PC-9 (cell line): ENCODE results near the gene PPP1CA. TPM values are rescaled to one million over a fixed set of nuclear protein-coding genes. Genes with fewer than 3 reads are reported as not detected.
A peak's percentile ranks its signal among the peaks of the same experiment; 100 is the strongest.

Experiments
- BruUV-seq: library from RNA; stranded (reverse); fragments of 400-500 nt; replicated peaks from 2 replicates; lab custom pipeline; 2021; lab: Mats Ljungman, UMichigan
- CTCF ChIA-PET: fragments of 300-600 bp; sonication (Branson Sonifier 250); formaldehyde crosslinking; loops from one replicate; lab custom pipeline; 2022; ENCODE audit warnings: antibody characterized with exemption; lab: Charles Lee
- POLR2A ChIA-PET: fragments of 300-600 bp; sonication (Branson Sonifier 250); formaldehyde crosslinking; loops from one replicate; lab custom pipeline; 2022; ENCODE audit warnings: antibody characterized with exemption; ENCODE audit not compliant: unreplicated experiment; lab: Charles Lee
- DNase-seq, 2 experiments: peaks; one replicate each; pipeline versions ENCODE4 v3.0.0 to v3.0.0-alpha.2; 2015 to 2022; ENCODE audit warnings: mixed read lengths in 1 of 2
- H2AFZ ChIP-seq: fragments of 200-600 bp; sonication (generic); 2 replicates; pipeline ENCODE4 v1.8.1; 2017; ENCODE audit warnings: antibody characterized with exemption
- H3F3A ChIP-seq: fragments of 200-600 bp; sonication (generic); 2 replicates; pipeline ENCODE4 v1.8.1; 2017; ENCODE audit warnings: antibody characterized with exemption, mild to moderate bottlenecking, low read depth; ENCODE audit not compliant: insufficient read depth
- H3K27ac ChIP-seq: fragments of 200-600 bp; sonication (generic); 2 replicates; pipeline ENCODE4 v1.6.1; 2016; ENCODE audit warnings: mixed run types
- H3K27me3 ChIP-seq: fragments of 200-600 bp; sonication (generic); 2 replicates; pipeline ENCODE4 v1.6.1; 2016; ENCODE audit warnings: low read depth, mixed run types; ENCODE audit not compliant: insufficient read depth
- H3K36me3 ChIP-seq: fragments of 200-600 bp; sonication (generic); 2 replicates; pipeline ENCODE4 v1.6.1; 2016; ENCODE audit warnings: low read depth, mixed run types
- H3K4me1 ChIP-seq: fragments of 200-600 bp; sonication (generic); replicated peaks from 2 replicates; pipeline ENCODE4 v1.6.1; 2016; ENCODE audit warnings: mixed run types; ENCODE audit not compliant: insufficient read depth
- H3K4me2 ChIP-seq: fragments of 200-600 bp; sonication (generic); 2 replicates; pipeline ENCODE4 v1.6.1; 2017; ENCODE audit warnings: mixed run types
- H3K4me3 ChIP-seq: fragments of 200-600 bp; sonication (generic); 2 replicates; pipeline ENCODE4 v1.6.1; 2016; ENCODE audit warnings: mixed run types
- H3K79me2 ChIP-seq: fragments of 200-600 bp; sonication (generic); 2 replicates; pipeline ENCODE4 v1.6.1; 2017; ENCODE audit warnings: low read depth, mixed run types
- H3K9me2 ChIP-seq: fragments of 200-600 bp; sonication (generic); 2 replicates; pipeline ENCODE4 v1.8.1; 2017; ENCODE audit warnings: mild to moderate bottlenecking; ENCODE audit not compliant: insufficient read depth
- H3K9me3 ChIP-seq: fragments of 200-600 bp; sonication (generic); 2 replicates; pipeline ENCODE4 v1.8.1; 2016; ENCODE audit warnings: low read depth; ENCODE audit not compliant: insufficient read depth
- H4K20me1 ChIP-seq: fragments of 200-600 bp; sonication (generic); 2 replicates; pipeline ENCODE4 v1.8.1; 2017; ENCODE audit not compliant: insufficient read depth
- EZH2 ChIP-seq: fragments of 200-600 bp; sonication (generic); IDR thresholded peaks from 2 replicates; pipeline ENCODE4 v1.8.0; 2017; ENCODE audit warnings: antibody characterized with exemption, low read depth
- intact Hi-C: fragments of 100-400 bp; cut with micrococcal nuclease; formaldehyde crosslinking; loops from one replicate; pipeline ENCODE4 v1.10.0; 2022; ENCODE audit not compliant: unreplicated experiment
- total RNA-seq: library from RNA; stranded (reverse); gene quantifications from 2 replicates; pipeline ENCODE4 v1.2.3, GENCODE V29; 2021
- TF ChIP-seq, protein P1 (sequence below): fragments of 200-600 bp; sonication (generic); conservative IDR thresholded peaks from 2 replicates; pipeline ENCODE4 v1.6.1; 2017; ENCODE audit warnings: mixed run types, antibody characterized with exemption, mild to moderate bottlenecking, moderate library complexity

The PPP1CA gene
- total RNA-seq, 1 experiment from 2014 or later: 306 TPM

DNA sequence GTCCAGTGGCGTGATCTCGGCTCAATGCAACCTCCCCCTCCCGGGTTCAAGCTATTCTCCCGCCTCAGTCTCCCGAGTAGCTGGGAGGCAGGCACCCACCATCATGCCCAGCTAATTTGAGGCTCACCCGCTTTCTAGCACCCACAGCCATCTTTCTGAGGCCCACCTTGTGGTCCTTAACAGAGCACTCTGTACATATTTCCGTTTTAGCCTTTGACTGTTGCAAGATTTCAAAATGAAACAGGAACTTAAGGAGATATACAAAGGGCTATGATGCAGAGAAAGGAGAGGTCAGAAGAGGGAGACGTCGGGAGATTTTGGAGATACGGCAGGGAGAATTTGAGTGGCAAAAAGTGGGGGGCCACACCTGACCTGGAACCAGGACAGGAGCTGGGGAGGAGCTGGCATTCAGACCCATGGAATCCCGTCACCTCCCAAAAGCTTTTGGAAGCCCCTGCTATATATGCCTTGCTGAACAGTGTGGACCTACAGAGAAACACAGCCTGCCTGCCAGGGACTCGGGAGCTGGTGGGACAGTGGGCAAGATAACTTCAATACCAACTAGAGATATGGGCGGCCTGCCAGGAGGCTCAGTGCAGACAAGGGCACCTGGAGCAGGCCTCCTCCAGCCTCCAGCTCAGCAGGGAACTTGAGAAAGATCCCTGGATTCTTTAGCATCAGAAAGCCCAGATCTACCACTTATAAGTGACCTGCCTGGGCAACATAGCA is 20.2 kb downstream of the PPP1CA start:
- no peak for DNase-seq
- H2AFZ ChIP-seq: no peak overlapping the region
- peaks cover 75% of the 10 kb centered on the region for H3K4me1 ChIP-seq
- H3K9me2 ChIP-seq: no peaks in the 10 kb centered on the region
- no peak for TF ChIP-seq EZH2
- TF ChIP-seq, protein P1, sequence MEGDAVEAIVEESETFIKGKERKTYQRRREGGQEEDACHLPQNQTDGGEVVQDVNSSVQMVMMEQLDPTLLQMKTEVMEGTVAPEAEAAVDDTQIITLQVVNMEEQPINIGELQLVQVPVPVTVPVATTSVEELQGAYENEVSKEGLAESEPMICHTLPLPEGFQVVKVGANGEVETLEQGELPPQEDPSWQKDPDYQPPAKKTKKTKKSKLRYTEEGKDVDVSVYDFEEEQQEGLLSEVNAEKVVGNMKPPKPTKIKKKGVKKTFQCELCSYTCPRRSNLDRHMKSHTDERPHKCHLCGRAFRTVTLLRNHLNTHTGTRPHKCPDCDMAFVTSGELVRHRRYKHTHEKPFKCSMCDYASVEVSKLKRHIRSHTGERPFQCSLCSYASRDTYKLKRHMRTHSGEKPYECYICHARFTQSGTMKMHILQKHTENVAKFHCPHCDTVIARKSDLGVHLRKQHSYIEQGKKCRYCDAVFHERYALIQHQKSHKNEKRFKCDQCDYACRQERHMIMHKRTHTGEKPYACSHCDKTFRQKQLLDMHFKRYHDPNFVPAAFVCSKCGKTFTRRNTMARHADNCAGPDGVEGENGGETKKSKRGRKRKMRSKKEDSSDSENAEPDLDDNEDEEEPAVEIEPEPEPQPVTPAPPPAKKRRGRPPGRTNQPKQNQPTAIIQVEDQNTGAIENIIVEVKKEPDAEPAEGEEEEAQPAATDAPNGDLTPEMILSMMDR: no peak
- H3K36me3 ChIP-seq: no peaks in the 10 kb centered on the region
- H3K4me2 ChIP-seq: 0 out of 2 replicates have a peak overlapping the region, but pooled peaks have one; percentile 7
- peak overlapping the region; percentile 99; the same call in 1 of the 2 replicates for H3K27ac ChIP-seq
- no peaks in the 10 kb centered on the region for H3K27me3 ChIP-seq
- H3K79me2 ChIP-seq: peaks cover 15% of the 10 kb centered on the region; the same call in 1 of the 2 replicates
- H3K4me3 ChIP-seq: no peak overlapping the region
- CTCF ChIA-PET: interaction anchor here (0.5 to 6.6 kb wide), 13 partner anchors 9 to 334 kb away, joined by 3 to 174 read pairs (median 10); partner anchors contain the start of gene POLD4
- H3K9me3 ChIP-seq: no peaks in the 10 kb centered on the region
- intact Hi-C loops: loop anchor here (5.0 kb wide), 1 partner anchor 119 kb away; no protein-coding TSS in a partner anchor
- peaks cover 65% of the 10 kb centered on the region for H3F3A ChIP-seq
- no peaks in the 10 kb centered on the region for H4K20me1 ChIP-seq
- POLR2A ChIA-PET: interaction anchor here (0.5 to 0.7 kb wide), 3 partner anchors 34 to 79 kb away, joined by 4 to 6 read pairs (median 5); no protein-coding TSS in a partner anchor
- BruUV-seq: no TSS peak

GRCh38 chr11:67379061-67380058 is 22.3 kb downstream of the PPP1CA start:
- DNase-seq: peak; percentile 79 to 93
- CTCF ChIA-PET: interaction anchor here (0.6 to 6.6 kb wide), 6 partner anchors 8 to 116 kb away, joined by 3 to 174 read pairs (median 16); partner anchors contain the start of gene POLD4
- Histone ChIP-seq H2AFZ (no peak overlapping the region), H3K79me2 (peaks cover 21% of the 10 kb centered on the region; the same call in 1 of the 2 replicates), H3K4me1 (peaks cover 83% of the 10 kb centered on the region), H3K36me3 (no peaks in the 10 kb centered on the region), H3K4me3 (peak overlapping the region; percentile 28; the same call in 1 of the 2 replicates), H3K27ac (peak overlapping the region; percentile 99), H3F3A (peaks cover 73% of the 10 kb centered on the region), H3K27me3 (no peaks in the 10 kb centered on the region), H3K4me2 (peak overlapping the region; percentile 94), H4K20me1 (no peaks in the 10 kb centered on the region), H3K9me3 (no peaks in the 10 kb centered on the region), H3K9me2 (no peaks in the 10 kb centered on the region)
- intact Hi-C loops: loop anchor here (5.0 to 10.0 kb wide), 4 partner anchors 117 to 535 kb away; partner anchors contain the start of genes RCE1 and RHOD
- no TSS peak for BruUV-seq
- no peak for TF ChIP-seq EZH2
- TF ChIP-seq, protein P1: no peak
- POLR2A ChIA-PET: interaction anchor here (0.5 to 1.4 kb wide), 12 partner anchors 13 to 1521 kb away, joined by 3 to 11 read pairs (median 3); partner anchors contain the start of gene PPP1CA
